HG03575 (cell line): ENCODE results near the gene ITPA.

Source experiments
- ATAC-seq: cut with Tn5 transposase; IDR thresholded peaks from one replicate; pipeline ENCODE4 v1.9.1; 2021; ENCODE audit not compliant: unreplicated experiment, insufficient number of reproducible peaks, low FRiP score; ENCODE audit errors: extremely low read depth

ITPA gene

GRCh38 chr20:3222635-3223600 is 13.6 kb downstream of the ITPA start:
- no peak for ATAC-seq

GRCh38 chr20:3223651-3223993 is 14.3 kb downstream of the ITPA start:
- ATAC-seq, result no peak

GRCh38 chr20:3223994-3224680 is 14.8 kb downstream of the ITPA start:
- no peak for ATAC-seq

GRCh38 chr20:3224681-3225421 is 15.6 kb downstream of the ITPA start:
- no peak for ATAC-seq

- no peak for ATAC-seq
These were observed 16.8 kb downstream of the ITPA start for GRCh38 chr20:3226093-3226492.

- no peak for ATAC-seq
These were observed 17.6 kb downstream of the ITPA start for GRCh38 chr20:3226864-3227263.

- no peak for ATAC-seq
These were observed 18.2 kb downstream of the ITPA start for GRCh38 chr20:3227506-3227905.

GRCh38 chr20:3227936-3228749 is 18.8 kb downstream of the ITPA start:
- no peak for ATAC-seq

- no peak for ATAC-seq
These were observed 19.4 kb downstream of the ITPA start for GRCh38 chr20:3228750-3229032.

GRCh38 chr20:3229158-3229557 is 19.9 kb downstream of the ITPA start:
- ATAC-seq, result no peak

GRCh38 chr20:3229798-3230197 is 20.5 kb downstream of the ITPA start:
- no peak for ATAC-seq

- ATAC-seq, result no peak
These were observed 21.8 kb downstream of the ITPA start for GRCh38 chr20:3231116-3231515.

- no peak for ATAC-seq
These were observed 22.7 kb downstream of the ITPA start for GRCh38 chr20:3231889-3232588.

- no peak for ATAC-seq
These were observed 24.1 kb downstream of the ITPA start for GRCh38 chr20:3233131-3233990.

- ATAC-seq, result no peak
These were observed 24.7 kb downstream of the ITPA start for GRCh38 chr20:3233991-3234498.

- ATAC-seq, result no peak
These were observed 26.5 kb downstream of the ITPA start for GRCh38 chr20:3235666-3236324.
